ENCODE data around the gene CRABP2. TPM values are rescaled to one million over a fixed set of nuclear protein-coding genes. Genes with fewer than 3 reads are reported as not detected.

The CRABP2 gene
- total and polyA plus RNA-seq, 2 of the 13 experiments (the other 11 are each of a cell fraction or from before 2014, with no cell fraction given): 0.40 to 0.60 TPM

- TF ChIP-seq CEBPZ (IDR thresholded peaks at IDR 0.05; ENCODE audit: low read length): no peak
- TF ChIP-seq, protein P1, sequence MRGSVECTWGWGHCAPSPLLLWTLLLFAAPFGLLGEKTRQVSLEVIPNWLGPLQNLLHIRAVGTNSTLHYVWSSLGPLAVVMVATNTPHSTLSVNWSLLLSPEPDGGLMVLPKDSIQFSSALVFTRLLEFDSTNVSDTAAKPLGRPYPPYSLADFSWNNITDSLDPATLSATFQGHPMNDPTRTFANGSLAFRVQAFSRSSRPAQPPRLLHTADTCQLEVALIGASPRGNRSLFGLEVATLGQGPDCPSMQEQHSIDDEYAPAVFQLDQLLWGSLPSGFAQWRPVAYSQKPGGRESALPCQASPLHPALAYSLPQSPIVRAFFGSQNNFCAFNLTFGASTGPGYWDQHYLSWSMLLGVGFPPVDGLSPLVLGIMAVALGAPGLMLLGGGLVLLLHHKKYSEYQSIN (CRISPR knock-in tag; IDR thresholded peaks at IDR 0.05; ENCODE audit: borderline replicate concordance): no peak
- TF ChIP-seq MED8 (CRISPR knock-in tag; IDR thresholded peaks at IDR 0.05; ENCODE audit: insufficient replicate concordance): peak; percentile 8
- TF ChIP-seq MAFG (CRISPR knock-in tag; IDR thresholded peaks at IDR 0.05): no peak
- TF ChIP-seq GPBP1L1 (CRISPR knock-in tag; IDR thresholded peaks at IDR 0.05): no peak
- no peak for TF ChIP-seq TAF15 (IDR thresholded peaks at IDR 0.05; ENCODE audit: low read depth, low read length, poor library complexity, severe bottlenecking)
- TF ChIP-seq, protein P2, sequence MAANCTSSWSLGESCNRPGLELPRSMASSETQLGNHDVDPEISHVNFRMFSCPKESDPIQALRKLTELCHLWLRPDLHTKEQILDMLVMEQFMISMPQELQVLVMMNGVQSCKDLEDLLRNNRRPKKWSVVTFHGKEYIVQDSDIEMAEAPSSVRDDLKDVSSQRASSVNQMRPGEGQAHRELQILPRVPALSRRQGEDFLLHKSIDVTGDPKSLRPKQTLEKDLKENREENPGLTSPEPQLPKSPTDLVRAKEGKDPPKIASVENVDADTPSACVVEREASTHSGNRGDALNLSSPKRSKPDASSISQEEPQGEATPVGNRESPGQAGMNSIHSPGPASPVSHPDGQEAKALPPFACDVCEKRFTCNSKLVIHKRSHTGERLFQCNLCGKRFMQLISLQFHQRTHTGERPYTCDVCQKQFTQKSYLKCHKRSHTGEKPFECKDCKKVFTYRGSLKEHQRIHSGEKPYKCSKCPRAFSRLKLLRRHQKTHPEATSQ (CRISPR knock-in tag; IDR thresholded peaks at IDR 0.05; ENCODE audit: borderline replicate concordance): no peak
- TF ChIP-seq ZNF652 (CRISPR knock-in tag; IDR thresholded peaks at IDR 0.05; ENCODE audit: borderline replicate concordance, low read depth): no peak
- no peak for TF ChIP-seq ZSCAN31 (CRISPR knock-in tag; IDR thresholded peaks at IDR 0.05; ENCODE audit: low read depth)
- TF ChIP-seq, protein P3, sequence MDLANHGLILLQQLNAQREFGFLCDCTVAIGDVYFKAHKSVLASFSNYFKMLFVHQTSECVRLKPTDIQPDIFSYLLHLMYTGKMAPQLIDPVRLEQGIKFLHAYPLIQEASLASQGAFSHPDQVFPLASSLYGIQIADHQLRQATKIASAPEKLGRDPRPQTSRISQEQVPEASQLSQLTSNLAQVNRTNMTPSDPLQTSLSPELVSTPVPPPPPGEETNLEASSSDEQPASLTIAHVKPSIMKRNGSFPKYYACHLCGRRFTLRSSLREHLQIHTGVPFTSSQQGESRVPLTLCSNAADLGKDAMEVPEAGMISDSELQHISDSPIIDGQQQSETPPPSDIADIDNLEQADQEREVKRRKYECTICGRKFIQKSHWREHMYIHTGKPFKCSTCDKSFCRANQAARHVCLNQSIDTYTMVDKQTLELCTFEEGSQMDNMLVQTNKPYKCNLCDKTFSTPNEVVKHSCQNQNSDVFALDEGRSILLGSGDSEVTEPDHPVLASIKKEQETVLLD (CRISPR knock-in tag; IDR thresholded peaks at IDR 0.05; ENCODE audit: low read depth): no peak
- TF ChIP-seq CBX2 (IDR thresholded peaks at IDR 0.05; ENCODE audit: low read depth, low read length): no peak
- TF ChIP-seq CBX2 (CRISPR knock-in tag; IDR thresholded peaks at IDR 0.05; ENCODE audit: low read depth): no peak
- TF ChIP-seq HOXD1 (CRISPR knock-in tag; IDR thresholded peaks at IDR 0.05): no peak
- no peak for TF ChIP-seq MXD4 (CRISPR knock-in tag; IDR thresholded peaks at IDR 0.05)
Observed at GRCh38 chr1:156746728-156747631, 41.6 kb upstream of the CRABP2 start (continued).
